UCSD-AML1 (cell line): ENCODE data around the gene CHPF.
A peak's percentile ranks its signal among the peaks of the same experiment; 100 is the strongest.

Source experiments
- DNase-seq: peaks from one replicate; lab custom pipeline; 2025; ENCODE audit not compliant: unreplicated experiment; lab: John Stamatoyannopoulos, UW

The CHPF gene

GRCh38 chr2:219543596-219544358, at the start of gene CHPF, which contains the start of gene TMEM198:
Gene CHPF, minus strand, starts transcription at chr2:219543809. Its CDS starts 271 bp downstream, at chr2:219543538.
Gene TMEM198, plus strand, starts transcription at chr2:219544028. Its CDS starts 700 bp downstream, at chr2:219544728.
- DNase-seq: peak; percentile 98

GRCh38 chr2:219593154-219593553, 49.5 kb upstream of the CHPF start:
- no peak for DNase-seq

- DNase-seq: no peak
These were observed 49.1 kb upstream of the CHPF start for GRCh38 chr2:219592736-219593135.

GRCh38 chr2:219591091-219591490, 47.5 kb upstream of the CHPF start:
- no peak for DNase-seq

GRCh38 chr2:219581346-219581745, 37.7 kb upstream of the CHPF start:
- DNase-seq: no peak

GRCh38 chr2:219578811-219579613, 35.4 kb upstream of the CHPF start:
- DNase-seq: no peak

GRCh38 chr2:219576505-219577388, 33.1 kb upstream of the CHPF start:
- no peak for DNase-seq

GRCh38 chr2:219575566-219576504, 32.2 kb upstream of the CHPF start:
- DNase-seq: no peak

- DNase-seq: no peak
These were observed 31.1 kb upstream of the CHPF start for GRCh38 chr2:219574484-219575311.

- no peak for DNase-seq
These were observed 29.6 kb upstream of the CHPF start for GRCh38 chr2:219573166-219573565.

- DNase-seq: no peak
These were observed 28.8 kb upstream of the CHPF start, which contains the start of gene INHA for GRCh38 chr2:219572237-219573001. Gene INHA, plus strand, starts transcription at chr2:219572310. Its CDS starts 65 bp downstream, at chr2:219572375.

GRCh38 chr2:219571311-219572236, 28.0 kb upstream of the CHPF start, which contains the start of gene OBSL1:
Gene OBSL1, minus strand, starts transcription at chr2:219571539. Its CDS starts 307 bp downstream, at chr2:219571232.
- peak; percentile 80 for DNase-seq

- DNase-seq: no peak
These were observed 27.3 kb upstream of the CHPF start for GRCh38 chr2:219570924-219571310.

- peak; percentile 28 for DNase-seq
These were observed 26.8 kb upstream of the CHPF start for GRCh38 chr2:219570194-219570923.

- no peak for DNase-seq
These were observed 26.0 kb upstream of the CHPF start for GRCh38 chr2:219569635-219570034.

- DNase-seq: no peak
These were observed 25.4 kb upstream of the CHPF start for GRCh38 chr2:219569041-219569440.
